ENCODE measurements around the gene GRIP2.
A peak's percentile ranks its signal among the peaks of the same experiment; 100 is the strongest.
"Not testable (repeated sequence)": the region's sequence is repeated elsewhere in the genome, so short reads cannot be mapped to it uniquely, and the experiment has no call there.

Gene GRIP2

DNA sequence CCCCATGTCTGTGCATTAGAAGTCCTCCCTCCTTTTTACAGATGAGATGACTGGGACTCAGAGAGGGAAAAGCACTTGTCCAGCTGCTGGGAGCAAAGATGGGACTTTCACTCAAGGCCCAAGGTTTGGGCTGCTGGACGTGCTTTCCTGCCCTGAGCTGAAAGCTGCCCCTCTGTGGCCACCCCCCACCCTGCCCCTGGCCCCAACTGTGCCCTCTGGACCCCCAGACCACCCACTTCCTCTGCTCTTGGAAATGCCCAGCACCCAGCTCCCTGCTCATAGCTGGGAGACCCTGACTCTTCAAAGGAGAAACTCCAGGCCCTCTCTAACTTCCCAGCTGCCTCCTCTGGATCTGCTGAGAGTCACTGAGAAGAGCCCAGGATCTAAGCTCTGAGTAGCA is 20.7 kb downstream of the GRIP2 start:
- no peak for DNase-seq

DNA sequence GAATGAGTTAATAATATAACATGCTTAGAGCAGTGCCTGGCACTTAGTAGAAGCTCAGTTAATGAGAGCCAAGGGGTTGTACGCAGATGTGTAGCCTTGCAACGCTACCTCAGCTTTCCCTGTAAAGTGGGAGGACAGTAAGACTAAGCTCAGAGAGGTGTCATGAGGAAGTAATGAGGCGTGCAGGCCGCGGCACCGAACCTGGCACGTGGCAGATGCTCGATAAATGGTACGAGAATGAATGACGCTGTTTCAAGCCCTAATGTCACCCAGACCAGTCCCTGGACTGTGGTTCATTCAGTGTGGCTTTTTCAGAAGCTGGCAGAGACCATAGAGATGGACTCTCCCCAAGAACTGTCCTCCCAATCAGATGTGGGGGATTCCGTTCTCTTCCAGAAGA is 21.2 kb downstream of the GRIP2 start:
- no peak for DNase-seq

DNA sequence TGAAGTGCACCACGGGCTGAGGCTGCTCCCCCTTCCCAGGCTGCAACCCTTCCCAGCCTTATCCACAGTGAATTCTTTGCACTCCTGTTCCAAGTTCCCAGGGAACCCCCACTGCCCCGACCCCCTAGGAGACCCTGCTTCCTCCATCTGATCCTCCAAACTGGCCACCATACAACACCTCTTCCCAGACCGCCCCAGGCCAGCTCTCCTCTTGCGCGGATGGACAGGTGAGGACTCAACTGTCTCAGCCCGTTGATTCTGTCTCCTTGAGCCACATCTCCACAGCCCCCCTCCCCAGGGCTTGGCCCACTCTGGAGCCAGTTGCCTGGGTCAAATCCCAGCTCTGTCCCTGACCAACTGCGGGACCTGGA is 21.7 kb downstream of the GRIP2 start:
- DNase-seq, result no peak

- no peak for DNase-seq
These were observed 22.3 kb downstream of the GRIP2 start for GRCh38 chr3:14517601-14518431.

DNA sequence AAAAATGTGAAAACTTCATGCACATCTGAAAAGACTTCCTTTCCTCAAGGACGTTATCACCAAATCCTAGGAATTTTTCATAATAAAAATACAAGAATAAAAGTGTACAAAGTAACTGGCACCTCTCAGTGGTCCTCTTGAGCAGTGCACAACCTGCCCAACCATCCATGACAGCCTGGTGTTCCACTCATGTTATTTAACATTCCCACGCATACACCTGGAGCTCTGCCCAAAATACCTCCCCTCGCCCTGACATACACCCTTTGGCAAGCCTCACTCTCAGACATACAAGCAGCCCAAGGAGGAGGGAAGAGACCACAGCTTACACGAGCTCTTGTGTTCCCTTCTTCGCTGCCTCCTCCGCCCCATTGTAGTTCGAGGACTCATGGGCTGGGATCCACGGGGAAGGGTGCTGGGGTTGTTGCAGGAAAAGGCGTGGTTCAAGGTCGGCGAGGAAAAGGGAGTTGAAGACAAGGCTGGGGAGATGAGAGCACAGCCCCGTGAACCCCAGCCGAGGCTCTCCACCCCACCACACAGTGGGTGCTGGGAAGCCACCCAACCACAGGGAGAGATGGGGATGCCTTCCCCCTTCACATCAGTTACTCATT is 23.3 kb downstream of the GRIP2 start:
- DNase-seq, result no peak

DNA sequence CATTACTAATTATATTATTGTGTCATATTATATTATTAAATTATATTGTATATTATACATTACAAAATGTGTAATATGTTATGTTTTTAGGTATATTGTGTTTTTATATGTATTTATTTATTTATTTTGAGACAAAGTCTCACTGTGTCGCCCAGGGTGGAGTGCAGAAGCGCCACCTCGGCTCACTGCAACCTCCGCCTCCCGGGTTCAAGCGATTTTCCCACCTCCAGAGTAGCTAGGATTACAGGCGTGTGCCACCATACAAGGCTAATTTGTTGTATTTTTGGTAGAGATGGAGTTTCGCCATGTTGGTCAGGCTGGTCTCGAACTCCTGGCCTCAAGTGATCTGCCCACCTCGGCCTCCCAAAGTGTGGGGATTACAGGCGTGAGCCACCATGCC is 24.6 kb downstream of the GRIP2 start:
- DNase-seq, result not testable (repeated sequence)

- DNase-seq, result no peak
These were observed 25.8 kb downstream of the GRIP2 start for GRCh38 chr3:14514323-14514720.

DNA sequence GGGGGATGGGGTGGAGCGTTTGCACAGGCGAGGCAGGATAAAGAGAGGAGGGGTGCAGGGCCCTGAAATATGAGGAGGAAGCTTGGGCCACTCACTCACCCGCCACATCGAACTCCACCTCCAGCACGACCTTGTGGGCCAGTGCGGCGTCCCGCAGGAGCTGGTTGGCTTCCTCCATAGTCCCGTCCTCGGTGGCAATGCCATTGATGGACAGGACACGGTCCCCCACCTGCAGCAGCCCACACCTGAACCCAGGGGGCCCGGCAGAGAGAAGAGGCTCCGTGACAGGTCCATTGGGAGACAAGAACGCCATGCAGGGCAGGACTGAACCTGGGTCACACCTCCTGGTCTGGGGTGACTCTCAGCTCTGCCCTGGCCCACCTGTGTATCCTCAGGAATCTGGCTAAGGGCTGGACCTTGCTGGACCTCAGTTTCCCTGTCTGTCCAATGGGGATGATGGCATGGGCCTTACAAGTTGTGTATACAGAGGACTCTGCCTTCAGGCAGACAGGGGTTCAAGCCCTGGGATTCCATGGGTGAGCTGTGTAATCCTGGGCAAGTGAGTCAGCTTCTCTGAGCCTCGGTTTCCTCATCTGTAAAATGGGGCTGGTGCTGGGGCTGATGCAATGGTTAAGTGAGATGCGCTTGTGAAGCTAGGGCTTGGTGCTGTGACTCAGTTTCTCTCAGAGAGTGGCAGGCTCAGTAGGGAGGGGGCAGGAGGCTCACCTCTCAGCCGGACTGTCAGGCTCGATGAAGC is 26.4 kb downstream of the GRIP2 start:
- no peak for DNase-seq

DNA sequence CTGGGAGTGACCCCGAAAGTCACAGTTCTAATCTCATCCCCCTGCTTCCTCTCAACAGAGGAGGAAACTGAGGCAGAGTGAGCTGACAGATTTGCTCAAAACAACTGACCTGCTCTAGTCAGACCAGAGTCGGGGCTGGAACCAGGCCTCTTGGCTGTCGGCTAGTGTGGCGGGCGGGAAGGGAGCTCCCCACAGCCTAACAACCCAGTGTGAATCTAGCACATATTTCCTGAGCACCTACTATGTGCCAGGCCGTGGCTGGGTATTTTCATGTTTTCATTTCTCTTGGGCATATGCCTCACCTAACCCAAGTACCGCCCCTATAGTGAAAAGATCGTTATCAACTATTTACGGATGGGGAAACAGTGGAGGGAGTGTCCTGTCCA is 27.2 kb downstream of the GRIP2 start:
- no peak for DNase-seq

DNA sequence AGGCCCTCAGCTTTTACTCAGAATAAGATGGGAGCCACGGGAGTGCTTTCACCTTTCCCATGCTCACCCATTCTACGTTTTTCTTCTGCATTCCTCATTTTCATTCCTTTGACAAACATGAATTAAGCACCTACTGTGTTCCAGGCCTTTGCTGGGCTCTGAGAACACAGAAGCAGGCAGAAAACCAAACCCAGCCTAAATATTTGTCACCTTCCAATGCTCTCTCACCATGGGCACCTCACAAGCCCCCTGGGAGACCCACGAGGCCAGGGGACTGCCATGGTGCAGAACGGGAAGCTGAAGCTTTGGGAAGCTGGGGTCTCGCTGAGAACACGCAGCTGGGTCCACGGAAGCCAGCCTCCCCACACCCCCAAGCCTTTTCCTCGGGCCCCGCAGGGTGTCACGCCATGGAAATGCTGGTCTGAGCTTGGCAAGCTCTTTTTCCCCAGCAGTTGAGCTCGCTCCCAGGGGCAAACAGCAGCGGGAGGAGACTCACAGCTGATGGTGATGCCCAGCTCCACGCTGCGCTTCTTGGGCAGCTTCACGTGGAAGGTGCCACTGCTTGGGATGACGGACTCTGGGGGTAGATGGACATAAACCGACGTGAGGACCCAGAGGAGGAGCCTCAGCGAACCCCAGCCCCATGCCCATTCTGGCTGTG is 27.7 kb downstream of the GRIP2 start:
- DNase-seq, result no peak

GRCh38 chr3:14511623-14512280 is 28.4 kb downstream of the GRIP2 start:
- DNase-seq, result no peak

DNA sequence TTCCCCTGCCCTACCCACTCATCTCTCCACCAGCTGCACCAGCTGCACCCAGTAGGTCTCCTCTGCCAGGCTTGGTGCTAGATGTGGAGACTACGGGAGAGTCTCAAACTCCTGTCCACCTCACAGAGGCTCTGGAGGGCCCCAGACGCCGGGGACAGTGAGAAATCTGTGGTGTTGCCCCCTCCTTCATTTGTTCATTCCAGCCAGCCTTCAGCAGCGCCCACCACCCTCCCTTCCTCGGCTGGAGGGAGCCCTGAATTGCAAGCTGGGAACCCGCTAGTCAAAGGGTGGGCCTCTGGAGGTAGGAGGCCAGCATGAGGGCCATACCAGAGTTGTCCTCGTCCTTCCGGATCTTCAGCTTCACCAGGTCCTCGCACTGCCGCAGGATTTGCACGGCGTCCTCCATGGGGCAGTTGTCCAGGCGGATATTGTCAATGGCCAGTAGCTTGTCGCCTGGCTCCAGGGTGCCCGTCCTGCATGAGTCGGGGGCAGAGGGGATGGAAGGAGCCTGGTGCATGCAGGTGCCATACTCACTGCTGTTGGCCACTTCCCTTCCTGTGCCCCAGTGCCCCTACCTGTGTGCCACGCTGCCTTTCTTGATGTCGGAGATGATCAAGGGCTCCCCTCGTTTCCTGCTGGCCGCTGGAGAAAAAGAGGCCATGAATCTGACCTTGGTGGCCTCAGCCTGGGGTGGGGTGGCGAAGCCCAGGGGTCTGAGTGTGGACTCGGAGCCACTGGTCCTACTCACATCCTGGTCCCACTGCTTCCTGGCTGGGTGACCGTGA is 29.1 kb downstream of the GRIP2 start:
- no peak for DNase-seq

DNA sequence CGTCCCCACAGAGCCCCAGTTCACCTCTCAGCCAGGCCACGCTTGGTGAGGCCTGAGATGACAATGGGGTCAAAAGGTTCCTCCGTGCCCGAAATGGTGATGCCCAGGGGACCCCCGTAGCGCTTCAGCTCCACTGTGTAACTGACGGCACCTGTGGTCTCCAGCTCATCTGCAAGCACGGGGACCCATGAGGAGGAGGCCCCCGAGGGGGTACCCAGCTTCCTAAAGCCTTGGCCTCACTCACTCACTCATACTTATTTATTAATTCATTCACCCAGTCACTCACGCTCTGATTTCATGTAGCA is 30.4 kb downstream of the GRIP2 start:
- DNase-seq, result no peak

GRCh38 chr3:14508966-14509795 is 31.0 kb downstream of the GRIP2 start:
- DNase-seq, result peak; percentile 41

GRCh38 chr3:14508505-14508819 is 31.7 kb downstream of the GRIP2 start:
- no peak for DNase-seq

- DNase-seq, result no peak
These were observed 32.2 kb downstream of the GRIP2 start for GRCh38 chr3:14507757-14508504.

- no peak for DNase-seq
These were observed 32.8 kb downstream of the GRIP2 start for GRCh38 chr3:14507305-14507741.

DNA sequence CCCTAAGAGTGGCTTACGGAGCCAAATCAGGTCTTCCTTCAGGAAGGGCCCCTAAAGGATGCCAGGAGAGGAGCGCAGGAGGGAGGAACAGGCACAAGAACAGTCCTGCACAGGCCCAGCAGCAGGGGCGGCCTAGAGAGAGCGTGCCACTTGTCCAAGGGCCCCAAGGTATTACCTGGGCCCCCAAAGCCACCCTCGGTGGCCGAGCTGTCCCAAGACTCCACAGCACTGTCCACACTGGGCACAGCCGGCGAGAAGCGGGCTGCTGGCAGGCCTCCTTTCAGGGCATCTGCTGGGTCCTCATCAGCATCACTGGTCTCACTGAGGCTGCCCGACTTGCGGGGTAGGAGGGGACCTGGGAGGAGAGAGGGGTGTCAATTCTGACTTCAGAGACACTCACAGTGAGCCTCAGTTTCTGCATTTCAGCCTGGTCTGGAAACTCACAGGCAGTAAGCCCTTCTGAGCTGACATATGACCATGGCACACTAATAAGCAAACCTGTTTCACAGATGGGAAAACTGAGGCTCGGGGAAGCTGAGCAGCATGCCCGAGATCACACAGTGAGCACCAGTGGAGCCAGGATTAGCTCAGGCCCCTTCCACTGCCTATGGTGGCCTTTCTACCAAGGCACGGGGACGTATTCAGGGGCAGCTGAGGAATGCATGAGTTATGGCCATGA is 33.4 kb downstream of the GRIP2 start:
- no peak for DNase-seq

DNA sequence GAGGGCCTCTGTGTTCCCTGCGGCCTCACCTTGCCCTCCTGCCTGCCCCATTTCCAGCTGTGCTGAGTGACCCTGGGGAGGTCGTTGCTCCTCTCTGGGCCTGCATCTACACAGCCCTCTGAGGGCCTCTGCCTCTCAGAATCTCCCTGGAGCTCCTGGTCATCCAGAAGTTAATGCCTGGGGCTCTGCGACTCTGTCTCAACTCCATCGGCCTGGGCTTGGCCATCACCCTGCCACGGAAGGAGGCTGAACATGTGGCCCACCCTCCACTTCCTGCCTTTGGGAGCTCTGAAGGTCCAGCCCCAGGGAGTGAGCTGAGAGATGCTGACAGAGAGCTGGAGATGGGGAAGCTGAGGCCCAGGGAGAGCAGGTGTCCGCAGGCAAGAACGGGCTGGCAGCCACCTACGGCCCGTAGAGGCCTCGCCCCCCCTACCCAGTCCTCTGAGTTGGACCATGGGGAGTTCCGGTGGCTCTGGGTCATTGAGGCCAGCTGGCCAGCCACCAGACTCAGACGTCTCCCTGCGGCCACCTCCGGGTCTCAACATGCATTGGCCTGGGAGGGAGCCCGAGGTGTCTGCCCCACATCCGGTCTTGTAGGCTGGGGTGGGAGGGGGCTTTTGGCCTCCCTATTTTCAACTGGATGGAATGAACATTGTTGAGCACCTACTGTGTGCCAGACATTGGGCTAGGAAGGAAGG is 34.2 kb downstream of the GRIP2 start:
- DNase-seq, result no peak

All from EL (cell line).